GM12875 (cell line): ENCODE results near the gene ADAM22.
"Not testable (repeated sequence)": the region's sequence is repeated elsewhere in the genome, so short reads cannot be mapped to it uniquely, and the experiment has no call there.

Experiments
- H3K4me3 ChIP-seq: one replicate; pipeline ENCODE4 v1.5.1; 2011; ENCODE audit warnings: low read depth, low read length, control low read depth
- CTCF ChIP-seq: IDR thresholded peaks from 2 replicates; pipeline ENCODE4 v1.5.1; 2011; ENCODE audit warnings: low read depth, mild to moderate bottlenecking, control low read depth, inconsistent platforms, low read length, moderate library complexity, borderline replicate concordance; ENCODE audit not compliant: insufficient read depth

The ADAM22 gene

GRCh38 chr7:87933953-87934698 is at the start of gene ADAM22:
Gene ADAM22 (plus strand): TSS chr7:87934251. CDS start chr7:87934466, 215 bp downstream.
- H3K4me3 ChIP-seq: peak within 1 kb of the TSS; percentile 95
- TF ChIP-seq CTCF: no peak

GRCh38 chr7:87885018-87885417 is 49.0 kb upstream of the ADAM22 start:
- TF ChIP-seq CTCF: no peak
- H3K4me3 ChIP-seq: no peak overlapping the region

- no peak overlapping the region for H3K4me3 ChIP-seq
- no peak for TF ChIP-seq CTCF
Measured at GRCh38 chr7:87886875-87887274, 47.2 kb upstream of the ADAM22 start.

- H3K4me3 ChIP-seq: no peak overlapping the region
- no peak for TF ChIP-seq CTCF
Measured at GRCh38 chr7:87895363-87895762, 38.7 kb upstream of the ADAM22 start.

- no peak overlapping the region for H3K4me3 ChIP-seq
- no peak for TF ChIP-seq CTCF
Measured at GRCh38 chr7:87899255-87899654, 34.8 kb upstream of the ADAM22 start.

GRCh38 chr7:87907136-87907906 is 26.7 kb upstream of the ADAM22 start:
- not testable (repeated sequence) for H3K4me3 ChIP-seq

GRCh38 chr7:87908814-87909213 is 25.2 kb upstream of the ADAM22 start:
- not testable (repeated sequence) for H3K4me3 ChIP-seq

- no peak for TF ChIP-seq CTCF
- H3K4me3 ChIP-seq: no peak overlapping the region
Measured at GRCh38 chr7:87912121-87912520, 21.9 kb upstream of the ADAM22 start.
